ENCODE data around the gene ATE1. TPM values are rescaled to one million over a fixed set of nuclear protein-coding genes. Genes with fewer than 3 reads are reported as not detected.
"Not testable (repeated sequence)": the region's sequence is repeated elsewhere in the genome, so short reads cannot be mapped to it uniquely, and the experiment has no call there.

The ATE1 gene
- total RNA-seq, 4 donors from 2014 or later: 15.5 to 29.8 (median 22.6) TPM

GRCh38 chr10:121974019-121974534 is 46.2 kb upstream of the ATE1 start:
- H3K4me3 ChIP-seq: peak overlapping the region; percentile 71 to 99 (median 87)
- WGBS, 2 donors: 8 to 16% methylated on average over 12 to 13 of the region's 21 CpGs
- H3K9me3 ChIP-seq: no peaks in the 10 kb centered on the region
- DNase-seq: no peak
- H3K27me3 ChIP-seq: no peaks in the 10 kb centered on the region
- TF ChIP-seq POLR2A (IDR thresholded peaks at IDR 0.05): no peak
- no peak for TF ChIP-seq CTCF (IDR thresholded peaks at IDR 0.05)
- peaks cover 0 to 42% (median 1%) of the 10 kb centered on the region in 3 donors for H3K36me3 ChIP-seq
- H3K27ac ChIP-seq: peak overlapping the region; percentile 94 to 99 (median 98)
- intact Hi-C loops (cut with DNase I): no loop called here
- H3K4me1 ChIP-seq: peaks cover 0 to 38% (median 25%) of the 10 kb centered on the region in 3 donors

DNA sequence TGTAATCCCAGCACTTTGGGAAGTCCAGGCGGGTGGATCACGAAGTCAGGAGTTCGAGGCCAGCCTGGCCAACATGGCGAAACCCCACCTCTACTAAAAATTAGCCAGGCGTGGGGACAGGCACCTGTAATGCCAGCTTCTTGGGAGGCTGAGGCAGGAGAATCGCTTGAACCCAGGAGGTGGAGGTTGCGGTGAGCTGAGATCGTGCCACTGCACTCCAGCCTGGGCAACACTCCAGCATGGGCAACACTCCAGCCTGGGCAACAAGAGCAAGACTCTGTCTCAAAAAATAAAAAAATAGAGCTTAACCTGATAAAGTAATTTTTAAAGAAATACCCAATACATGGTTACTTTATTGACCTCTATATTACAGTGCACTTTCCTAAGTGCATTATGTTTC is 41.3 kb upstream of the ATE1 start:
- H3K9me3 ChIP-seq; intact Hi-C loops (cut with DNase I); H3K27ac ChIP-seq; DNase-seq; H3K27me3 ChIP-seq; H3K4me3 ChIP-seq: not testable (repeated sequence)
- H3K36me3 ChIP-seq: peaks cover 10 to 87% (median 29%) of the 10 kb centered on the region in 3 donors
- WGBS, 2 donors: 88 to 100% methylated on average over 2 to 8 of the region's 8 CpGs
- peaks cover 0 to 23% (median 17%) of the 10 kb centered on the region in 3 donors for H3K4me1 ChIP-seq

DNA sequence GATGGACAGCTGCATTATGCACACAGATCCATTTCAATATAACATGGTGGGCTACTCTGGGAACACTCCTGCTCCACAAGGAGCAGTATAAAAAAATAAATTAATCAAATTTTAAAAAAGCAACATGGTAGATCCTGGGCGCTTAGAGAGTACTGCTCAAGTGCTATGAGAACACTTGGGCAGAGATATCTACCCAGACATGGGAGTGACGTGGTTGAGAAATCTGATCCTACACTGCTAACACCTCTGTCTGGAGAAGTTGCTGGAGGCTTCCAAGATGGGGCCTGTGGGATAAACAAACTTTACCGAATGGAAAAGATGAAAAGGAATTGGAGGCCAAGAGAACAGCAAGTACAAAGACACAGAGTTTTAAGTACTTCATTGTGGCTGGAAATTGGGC is 38.2 kb upstream of the ATE1 start:
- TF ChIP-seq CTCF (IDR thresholded peaks at IDR 0.05): no peak
- no peak for TF ChIP-seq POLR2A (IDR thresholded peaks at IDR 0.05)
- intact Hi-C loops (cut with DNase I): no loop called here
- no peaks in the 10 kb centered on the region for H3K4me1 ChIP-seq

GRCh38 chr10:121961456-121961855 is 33.6 kb upstream of the ATE1 start:
- WGBS, 2 donors: 86 to 90% methylated on average over 2 of the region's 2 CpGs
- no peak overlapping the region for H3K27ac ChIP-seq
- TF ChIP-seq CTCF (IDR thresholded peaks at IDR 0.05): no peak
- no peak for TF ChIP-seq POLR2A (IDR thresholded peaks at IDR 0.05)
- intact Hi-C loops (cut with DNase I): no loop called here
- H3K36me3 ChIP-seq: peaks cover 4 to 100% (median 13%) of the 10 kb centered on the region in 3 donors
- H3K27me3 ChIP-seq: no peaks in the 10 kb centered on the region
- H3K4me3 ChIP-seq: no peak overlapping the region
- DNase-seq: no peak
- peaks cover 0 to 2% (median 0%) of the 10 kb centered on the region in 3 donors for H3K4me1 ChIP-seq
- H3K9me3 ChIP-seq: no peaks in the 10 kb centered on the region

More for the DNA sequence above, 38.2 kb upstream of the ATE1 start:
- WGBS, 2 donors: 85 to 92% methylated on average over 3 of the region's 3 CpGs
- DNase-seq: no peak
- H3K4me3 ChIP-seq: no peak overlapping the region
- no peaks in the 10 kb centered on the region for H3K27me3 ChIP-seq
- H3K9me3 ChIP-seq: no peaks in the 10 kb centered on the region
- no peak overlapping the region for H3K27ac ChIP-seq
- H3K36me3 ChIP-seq: peaks cover 10 to 100% (median 29%) of the 10 kb centered on the region in 3 donors

GRCh38 chr10:121959671-121960070 is 31.8 kb upstream of the ATE1 start:
- Histone ChIP-seq H3K36me3 (peaks cover 0 to 100% (median 3%) of the 10 kb centered on the region in 3 donors), H3K27me3 (no peaks in the 10 kb centered on the region), H3K4me1 (peaks cover 0 to 7% (median 0%) of the 10 kb centered on the region in 3 donors), H3K9me3 (no peaks in the 10 kb centered on the region), H3K4me3 (no peak overlapping the region), H3K27ac (no peak overlapping the region)
- no peak for DNase-seq
- WGBS, 2 donors: 88 to 91% methylated on average over 3 of the region's 3 CpGs
- TF ChIP-seq CTCF (IDR thresholded peaks at IDR 0.05) (no peak), POLR2A (IDR thresholded peaks at IDR 0.05) (no peak)
- intact Hi-C loops (cut with DNase I): no loop called here

All from esophagus squamous epithelium (tissue), 5 donors.